ENCODE data around the gene MORN1.

DNA sequence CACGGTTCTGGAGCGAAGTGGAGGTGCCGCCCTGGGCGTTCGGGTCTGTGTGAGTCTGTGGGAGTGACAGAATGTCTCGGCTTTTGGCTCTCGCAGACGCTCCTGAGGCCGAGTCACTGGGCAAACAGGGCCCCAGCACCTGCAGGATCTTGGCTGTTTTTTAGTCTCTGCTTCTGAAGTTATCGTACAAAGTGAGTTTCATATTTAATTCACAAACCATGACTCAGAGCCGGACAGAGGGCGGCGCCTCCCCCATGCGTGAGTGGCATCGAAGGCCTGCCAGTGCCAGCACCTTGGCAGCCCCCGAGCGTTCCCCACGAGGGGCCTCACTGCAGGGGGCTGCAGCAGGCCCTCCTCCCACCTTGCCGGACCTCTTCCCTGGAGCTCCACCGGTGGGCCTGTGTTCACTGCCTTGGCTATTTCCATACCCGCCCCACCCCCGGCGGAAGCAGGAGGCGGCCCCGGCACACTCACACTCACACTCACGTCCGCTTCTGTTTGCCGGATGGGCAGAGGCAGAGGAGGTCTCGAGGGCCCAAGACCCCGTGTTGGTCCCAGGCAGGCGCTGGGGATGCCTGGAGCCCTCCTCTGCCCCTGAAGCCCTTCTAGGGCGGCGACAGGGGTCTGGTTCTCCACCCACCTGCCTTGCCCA lies 56.3 kb downstream of the MORN1 start:
- TF ChIP-seq, protein P1, sequence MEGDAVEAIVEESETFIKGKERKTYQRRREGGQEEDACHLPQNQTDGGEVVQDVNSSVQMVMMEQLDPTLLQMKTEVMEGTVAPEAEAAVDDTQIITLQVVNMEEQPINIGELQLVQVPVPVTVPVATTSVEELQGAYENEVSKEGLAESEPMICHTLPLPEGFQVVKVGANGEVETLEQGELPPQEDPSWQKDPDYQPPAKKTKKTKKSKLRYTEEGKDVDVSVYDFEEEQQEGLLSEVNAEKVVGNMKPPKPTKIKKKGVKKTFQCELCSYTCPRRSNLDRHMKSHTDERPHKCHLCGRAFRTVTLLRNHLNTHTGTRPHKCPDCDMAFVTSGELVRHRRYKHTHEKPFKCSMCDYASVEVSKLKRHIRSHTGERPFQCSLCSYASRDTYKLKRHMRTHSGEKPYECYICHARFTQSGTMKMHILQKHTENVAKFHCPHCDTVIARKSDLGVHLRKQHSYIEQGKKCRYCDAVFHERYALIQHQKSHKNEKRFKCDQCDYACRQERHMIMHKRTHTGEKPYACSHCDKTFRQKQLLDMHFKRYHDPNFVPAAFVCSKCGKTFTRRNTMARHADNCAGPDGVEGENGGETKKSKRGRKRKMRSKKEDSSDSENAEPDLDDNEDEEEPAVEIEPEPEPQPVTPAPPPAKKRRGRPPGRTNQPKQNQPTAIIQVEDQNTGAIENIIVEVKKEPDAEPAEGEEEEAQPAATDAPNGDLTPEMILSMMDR (IDR thresholded peaks at IDR 0.05) = no peak
- no peak for TF ChIP-seq POLR2A (IDR thresholded peaks at IDR 0.05)

All from testis (tissue), 2 donors.